Activated T-helper 1 cell treated with anti-CD3 and anti-CD28 coated beads, Interleukin-2, amount 50 U/mL, for 16 hours (primary cell): ENCODE results near the gene LACRT.

ENCODE experiments used
- DNase-seq, 2 donors: peaks; one replicate each; pipeline ENCODE4 v3.0.0-alpha.2; 2020; ENCODE audit warnings: low read depth in 1 of 2, low spot score in 1 of 2

LACRT gene

DNA sequence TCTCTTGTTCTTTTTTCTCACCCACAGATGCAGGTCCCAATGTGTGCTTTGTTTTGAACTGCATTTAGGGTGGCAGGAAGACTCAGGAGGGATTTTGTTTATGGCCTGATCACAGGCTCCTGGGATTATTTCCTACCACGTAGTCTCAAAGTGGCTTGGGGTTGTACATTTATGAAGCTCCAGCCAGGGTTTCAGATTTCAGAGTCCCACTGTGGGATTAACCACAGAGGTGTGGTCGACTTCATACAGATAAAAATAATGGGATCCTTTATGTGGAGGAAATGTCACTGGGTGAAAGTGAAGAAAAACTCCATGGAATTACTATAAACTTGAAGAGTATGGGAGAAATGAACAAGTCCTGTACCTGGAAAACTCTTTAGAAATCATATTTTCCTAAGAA, 32.0 kb downstream of the LACRT start:
- no peak for DNase-seq

DNA sequence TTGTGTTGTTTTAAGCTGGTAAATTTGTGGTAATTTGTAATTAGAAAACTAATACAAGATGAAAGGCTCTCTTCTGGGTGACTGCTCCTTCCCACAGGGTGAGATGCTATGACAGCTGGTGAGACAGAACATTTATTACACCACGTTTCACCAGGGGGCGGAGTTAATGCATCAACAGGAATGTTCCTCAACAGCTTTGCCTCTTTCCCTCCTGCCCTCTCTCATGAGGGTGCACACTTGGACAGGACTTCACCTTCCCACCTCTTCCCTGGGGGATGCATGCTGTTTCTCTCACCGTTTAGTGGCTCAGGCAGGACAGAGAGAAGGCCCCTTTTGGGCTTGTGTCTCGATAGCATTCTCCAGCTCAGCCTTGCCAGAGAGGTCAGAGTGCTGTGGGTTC, 32.9 kb downstream of the LACRT start:
- no peak for DNase-seq

DNA sequence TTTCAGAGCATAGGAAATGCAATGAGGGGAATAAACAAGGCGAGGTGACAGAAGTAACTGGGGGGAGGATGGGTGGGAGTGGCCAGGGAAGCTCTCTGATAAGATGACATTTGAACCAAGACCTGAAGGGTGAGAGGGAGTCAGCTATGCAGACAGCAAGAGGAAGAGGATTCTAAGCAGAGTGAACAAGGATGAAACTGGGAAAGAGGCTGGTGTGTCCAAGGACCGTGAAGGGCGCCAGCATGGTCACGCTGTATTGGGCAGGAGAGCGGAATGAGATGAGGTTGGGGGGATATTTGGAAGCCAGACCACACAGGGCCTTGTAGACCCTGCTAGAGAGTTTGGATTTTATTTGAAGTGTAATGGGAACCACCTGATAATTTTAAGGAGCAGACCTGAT, 35.7 kb downstream of the LACRT start:
- no peak for DNase-seq

DNA sequence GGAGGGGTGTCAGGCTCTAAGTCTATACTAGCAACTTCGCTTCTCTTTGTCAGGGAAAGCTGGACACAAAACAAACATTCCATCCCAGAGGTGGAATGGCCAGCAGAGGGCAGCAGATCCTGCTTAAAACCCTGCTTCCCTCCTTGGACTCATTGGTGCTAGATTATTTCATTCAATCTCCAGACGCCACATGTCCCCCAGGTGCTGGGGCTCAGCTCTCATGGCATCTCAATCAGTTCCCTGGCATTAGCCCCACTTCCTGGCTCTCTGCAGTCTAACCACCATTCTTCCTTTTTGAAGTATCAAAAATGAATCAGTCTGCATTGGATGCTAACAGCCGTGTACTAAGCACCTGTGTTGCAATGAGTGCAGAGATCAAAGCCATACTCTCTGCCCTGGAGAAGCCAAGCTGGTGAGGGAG, 38.2 kb downstream of the LACRT start:
- DNase-seq, result peak; percentile 11 to 20

DNA sequence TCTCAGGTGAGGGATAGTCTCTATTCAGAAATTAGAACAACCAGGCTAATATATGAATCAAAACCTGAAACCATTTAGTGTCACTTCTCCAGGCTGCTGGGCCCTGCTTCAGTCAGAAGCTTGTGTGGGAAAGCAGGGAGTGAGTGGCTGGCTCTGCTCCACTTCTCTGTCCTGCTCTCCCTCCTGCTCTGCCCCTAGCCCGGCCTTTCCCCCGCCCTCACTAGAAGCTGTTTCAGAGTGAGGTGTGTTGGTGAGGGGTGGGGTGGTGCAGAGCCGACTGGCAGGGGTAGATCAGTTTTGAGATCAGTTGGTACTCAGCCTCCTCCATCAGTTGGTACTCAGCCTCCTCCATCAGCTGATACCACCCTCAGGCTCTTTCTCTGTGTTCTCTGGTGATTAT, 39.2 kb downstream of the LACRT start:
- DNase-seq, result no peak

DNA sequence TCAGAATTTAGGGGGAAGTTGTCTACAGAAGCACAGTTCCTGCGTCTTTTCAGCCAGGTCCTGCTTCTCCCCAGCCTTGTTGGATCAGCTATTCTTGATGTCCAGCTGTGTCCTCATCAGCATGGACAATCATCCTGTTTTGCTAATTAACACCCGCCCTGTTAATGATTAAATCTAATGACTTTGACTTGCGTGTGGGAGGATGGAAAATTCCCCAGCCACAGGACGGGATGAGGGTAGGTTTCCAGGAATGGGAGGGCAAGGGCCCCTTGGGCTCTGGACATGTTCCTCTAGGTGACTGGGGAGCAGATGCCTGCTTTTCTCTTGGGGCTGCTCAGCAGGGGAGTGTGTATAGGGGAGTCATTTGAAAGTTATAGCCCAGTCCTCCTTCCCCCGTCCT, 41.0 kb downstream of the LACRT start:
- DNase-seq, result no peak

DNA sequence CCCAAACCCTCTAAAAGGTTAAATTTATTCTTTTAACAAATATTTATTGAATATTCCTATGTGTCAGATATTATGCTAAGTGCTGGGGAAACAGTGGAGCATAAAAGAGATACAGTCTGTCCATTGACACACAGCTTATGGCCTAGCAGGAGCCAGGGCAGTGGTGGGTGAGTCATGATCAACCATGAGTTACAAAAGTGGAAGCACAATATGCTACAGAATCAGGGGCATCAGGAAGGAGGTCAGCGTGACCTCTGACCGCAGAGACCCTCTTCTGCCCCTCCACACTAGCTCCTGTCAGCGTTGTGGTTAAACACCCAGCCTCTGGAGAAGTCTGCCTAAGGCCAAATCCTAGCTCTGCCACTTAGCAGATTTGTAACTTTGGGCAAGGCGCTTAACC, 41.6 kb downstream of the LACRT start:
- DNase-seq, result no peak

DNA sequence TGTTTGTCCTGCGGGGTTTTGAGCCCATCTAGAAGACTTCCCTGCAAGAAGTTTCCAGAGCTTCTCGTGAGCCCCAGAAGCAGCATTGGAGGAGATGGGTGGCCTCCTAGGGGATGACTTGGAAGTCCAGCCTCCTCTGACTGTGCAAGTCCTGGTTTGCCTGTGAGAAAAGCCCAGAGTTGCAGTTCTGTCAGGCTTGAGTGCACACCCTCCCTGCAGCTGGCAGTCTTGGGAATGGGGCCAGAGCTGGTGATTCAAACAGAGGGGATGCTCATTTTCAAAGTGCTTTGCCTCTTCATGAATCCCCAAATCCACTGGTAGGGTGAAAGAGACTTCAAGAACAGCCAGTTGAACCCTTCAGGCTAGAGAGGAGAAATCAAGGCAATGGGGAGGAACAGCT, 42.4 kb downstream of the LACRT start:
- no peak for DNase-seq

DNA sequence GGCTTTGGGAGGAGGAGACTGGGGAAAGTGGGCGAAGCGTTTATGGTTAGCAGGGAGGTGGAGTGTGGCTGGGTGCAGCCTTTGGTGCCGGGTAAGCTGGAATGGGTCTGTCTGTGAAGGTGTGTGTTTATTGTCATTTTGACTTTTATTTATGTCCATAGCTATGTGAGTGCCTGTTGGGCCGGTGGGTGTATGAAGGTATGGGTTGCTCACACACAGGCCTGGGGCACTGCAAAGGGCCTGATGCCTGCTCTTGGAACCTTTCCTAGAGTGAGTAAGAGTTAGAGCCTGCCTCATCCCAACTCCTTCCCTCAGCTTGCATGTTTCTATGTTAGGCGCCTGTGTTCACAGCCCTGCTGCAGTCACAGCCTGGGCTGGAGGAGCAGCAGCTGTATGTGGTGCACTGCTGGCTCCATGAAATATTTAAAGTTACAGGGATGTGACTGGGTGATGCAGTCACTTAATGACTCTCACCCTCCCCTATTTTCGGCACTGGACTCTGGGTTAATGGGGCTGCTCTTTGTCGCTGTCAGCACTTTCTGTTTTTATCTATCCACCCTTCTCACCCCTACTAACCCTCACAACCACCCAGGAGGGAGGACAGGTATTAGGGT, 43.6 kb downstream of the LACRT start:
- DNase-seq, result no peak

DNA sequence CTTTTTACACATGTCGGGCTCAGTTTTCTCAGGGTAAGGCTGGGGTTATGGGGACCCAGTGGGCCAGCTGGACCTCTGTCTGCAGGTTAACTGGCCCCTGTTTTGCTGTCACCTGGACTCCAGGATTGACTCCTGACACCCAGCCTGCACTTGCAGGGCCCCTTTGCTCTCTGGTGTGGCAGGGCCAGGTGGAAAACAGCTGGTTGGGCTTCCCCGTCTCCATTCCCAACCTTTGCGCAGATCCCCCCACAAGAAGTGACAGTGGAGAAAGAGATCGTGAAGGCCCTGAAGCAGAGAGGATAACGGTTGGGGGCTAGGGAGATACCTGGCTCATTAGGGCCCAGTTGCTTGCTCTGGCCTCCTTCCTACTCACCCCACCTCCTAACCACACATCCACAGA, 44.7 kb downstream of the LACRT start:
- DNase-seq, result no peak

DNA sequence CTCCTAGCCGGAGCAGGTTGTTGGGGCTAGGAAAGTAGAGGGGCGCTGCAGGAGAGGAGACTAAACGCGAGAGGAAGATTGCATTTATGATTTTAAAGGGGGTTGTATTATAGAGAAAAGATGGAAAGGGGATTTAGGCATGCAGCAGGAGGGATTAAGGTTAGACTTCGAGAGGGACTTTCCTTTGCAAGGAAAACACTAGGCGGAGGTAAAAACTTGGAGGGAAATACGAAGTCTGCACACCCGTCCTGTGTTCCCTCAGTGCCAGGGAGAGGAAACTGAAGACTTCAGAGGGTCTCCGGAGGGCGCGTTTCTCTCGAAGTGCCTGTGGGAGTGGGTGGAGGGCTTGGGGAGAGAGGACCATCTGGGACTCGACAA, 45.8 kb downstream of the LACRT start:
- DNase-seq, result no peak

DNA sequence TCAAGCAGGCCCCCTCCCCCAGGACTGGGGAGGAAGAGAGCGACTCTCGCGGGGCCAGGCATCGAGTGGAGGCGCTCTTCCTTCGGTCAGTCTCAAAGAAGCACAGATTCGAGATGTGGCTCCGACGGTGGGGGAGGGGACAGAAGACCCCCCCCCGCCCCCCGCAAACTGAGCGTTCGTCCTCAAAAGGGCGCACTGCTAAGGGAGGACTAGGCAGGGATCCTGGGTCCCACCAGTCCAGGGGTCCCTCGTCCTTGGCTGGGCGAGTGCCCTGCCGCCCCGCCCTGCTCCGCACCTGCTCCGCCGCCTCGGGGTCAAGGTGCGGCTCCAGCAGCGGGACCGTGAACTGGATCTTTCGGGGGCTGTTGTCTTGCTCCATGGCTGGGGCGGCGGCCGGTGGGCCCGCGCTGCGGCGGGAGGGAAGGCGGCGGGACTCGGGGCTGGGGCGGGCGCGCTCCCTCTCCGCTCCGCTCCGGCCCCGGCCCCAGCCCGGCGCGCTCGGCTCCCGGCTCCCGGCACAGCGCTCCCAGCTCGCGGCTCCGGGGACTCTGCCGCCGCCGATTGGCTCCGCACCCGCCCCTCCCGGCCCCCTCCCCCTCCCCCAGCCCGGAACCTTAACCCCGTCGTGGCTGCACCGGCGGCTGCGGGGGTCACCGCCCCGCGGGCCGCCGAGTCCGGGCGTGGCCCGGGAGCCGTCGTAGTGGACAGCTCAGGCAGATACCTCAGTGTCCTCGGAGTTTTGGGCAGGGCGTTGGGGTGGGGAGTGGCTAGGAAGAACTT, 46.4 kb downstream of the LACRT start, which contains the start of gene PPP1R1A:
Gene PPP1R1A, minus strand, starts transcription at position 550 of the 780 bp plus-strand sequence. Its CDS starts 171 bp downstream, at position 379.
- DNase-seq, result no peak

DNA sequence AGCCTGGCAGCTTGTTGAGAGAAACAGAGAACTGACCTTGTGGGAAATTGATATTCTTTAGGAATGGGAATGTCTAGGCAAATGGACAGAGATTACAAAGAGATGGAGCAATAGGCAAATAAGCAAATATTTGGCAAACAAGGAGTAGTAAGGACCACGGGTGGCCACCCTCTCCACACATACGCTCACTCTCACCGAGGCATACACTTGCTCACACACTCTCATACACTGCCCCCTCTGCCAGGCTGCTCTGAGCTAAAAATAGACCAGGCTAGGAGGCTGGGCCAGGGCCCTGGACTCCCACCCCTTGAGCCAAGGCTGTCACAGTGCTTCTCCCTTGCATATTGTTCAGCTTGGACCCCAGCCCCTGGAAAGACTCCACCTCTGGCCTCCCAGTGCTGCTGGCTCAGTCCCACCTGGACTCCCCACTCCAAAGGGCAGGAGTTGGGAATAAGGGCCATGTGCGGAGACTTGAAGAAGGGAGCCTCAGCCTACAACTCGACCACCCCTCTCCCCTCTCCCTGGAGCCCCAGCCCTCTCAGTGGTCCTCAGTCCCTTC, 47.3 kb downstream of the LACRT start:
- no peak for DNase-seq

DNA sequence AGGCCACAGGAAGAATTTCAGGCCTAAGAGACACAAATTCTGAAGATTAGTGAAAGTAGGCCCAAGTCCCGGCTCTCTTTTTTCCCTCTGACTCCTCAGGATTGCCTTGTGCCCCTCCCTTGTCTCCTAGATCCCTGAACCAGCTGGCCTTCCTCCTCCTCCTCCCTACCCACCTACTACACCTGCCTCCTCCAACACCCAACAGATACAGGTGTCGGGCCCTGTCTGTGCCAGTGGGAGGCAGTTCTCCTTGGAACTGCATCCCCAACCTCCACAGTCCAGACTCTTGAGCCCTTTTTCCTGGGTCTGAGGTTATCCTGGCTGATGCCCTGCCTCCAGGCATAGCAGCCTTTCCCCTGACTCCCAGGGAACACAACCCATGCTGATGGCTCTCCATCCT, 48.1 kb downstream of the LACRT start:
- DNase-seq, result no peak

DNA sequence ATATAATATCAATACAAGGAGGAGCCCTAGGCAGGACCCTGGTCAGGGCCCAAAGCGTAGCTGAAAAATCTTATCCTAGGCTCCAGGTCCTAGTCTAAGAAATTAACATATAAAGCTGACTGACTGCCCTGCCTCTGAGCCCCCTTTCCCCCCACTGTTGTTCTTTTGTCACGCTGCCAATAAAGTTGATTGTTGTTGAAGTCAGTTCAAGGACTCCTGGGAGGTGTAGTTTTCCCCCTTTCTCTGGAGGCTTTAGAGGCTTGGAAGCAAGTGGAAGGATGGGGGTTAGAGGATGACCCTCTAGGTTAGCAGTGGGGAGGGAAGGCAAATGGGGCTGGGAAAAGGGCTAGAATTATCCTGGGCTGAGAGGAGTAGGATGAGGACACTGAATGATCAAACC, 49.5 kb downstream of the LACRT start:
- no peak for DNase-seq

DNA sequence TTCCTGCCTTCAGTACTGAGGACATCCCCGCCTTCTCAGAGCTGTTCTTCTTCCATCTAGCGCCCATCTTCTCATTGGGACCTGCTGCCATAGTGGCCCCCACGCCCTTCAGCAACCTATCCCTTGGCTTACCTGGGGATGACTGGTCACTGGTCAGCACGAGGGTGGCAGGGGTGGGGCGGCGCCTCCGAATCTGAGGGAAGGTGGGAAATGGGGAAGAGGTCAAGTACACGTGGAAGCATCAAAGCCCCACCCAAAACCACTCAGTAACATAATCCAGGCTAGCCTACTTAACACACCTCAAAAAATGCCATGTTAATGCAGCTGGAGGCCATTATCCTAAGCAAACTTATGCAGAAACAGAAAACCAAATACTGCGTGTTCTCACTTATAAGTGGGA, 50.6 kb downstream of the LACRT start:
- no peak for DNase-seq

DNA sequence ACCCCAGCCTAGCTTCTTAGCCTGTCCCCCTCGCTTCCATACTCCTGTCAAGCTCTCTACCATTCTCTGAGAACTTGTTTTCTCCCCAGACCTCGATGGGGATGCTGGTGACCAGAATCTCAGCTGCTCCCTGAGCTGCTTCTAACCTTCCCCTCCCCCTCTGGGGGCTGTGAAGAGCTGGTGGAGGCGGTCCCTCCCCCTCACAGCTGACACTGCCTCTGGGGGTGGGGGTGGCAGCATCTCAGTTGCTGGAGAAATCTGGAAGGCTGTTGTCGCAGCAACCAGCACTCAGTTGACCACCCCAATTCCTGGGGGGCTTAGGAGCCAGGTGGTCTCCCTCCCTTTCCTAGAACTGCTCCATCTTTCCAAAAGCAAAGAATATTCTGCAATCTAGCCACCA, 51.0 kb downstream of the LACRT start:
- DNase-seq, result no peak

DNA sequence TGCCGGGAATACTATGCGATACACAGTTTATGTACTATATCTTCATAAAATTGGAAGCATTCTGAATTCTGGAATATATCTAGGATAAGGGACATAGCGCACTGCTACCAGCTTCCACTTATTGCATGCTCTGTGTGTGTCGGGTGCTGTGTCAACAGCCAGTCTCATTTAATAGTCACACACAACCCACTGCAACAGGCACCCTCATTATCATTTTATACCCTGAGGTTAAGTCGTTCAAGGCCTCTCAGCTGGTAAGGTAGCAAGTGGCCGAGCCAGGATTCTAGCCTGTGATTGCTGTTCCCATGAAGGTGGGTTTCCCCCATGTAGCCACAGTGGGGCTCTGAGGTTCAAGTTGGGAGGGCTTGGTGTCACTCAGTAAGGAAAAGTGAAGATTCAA, 53.3 kb downstream of the LACRT start:
- DNase-seq, result no peak
